ENCODE data around the gene RBP3. TPM values are rescaled to one million over a fixed set of nuclear protein-coding genes. Genes with fewer than 3 reads are reported as not detected.

RBP3 gene
- total and polyA plus RNA-seq, 2 donors (not counting 3 experiments of a cell fraction or from before 2014, with no cell fraction given) = not detected

DNA sequence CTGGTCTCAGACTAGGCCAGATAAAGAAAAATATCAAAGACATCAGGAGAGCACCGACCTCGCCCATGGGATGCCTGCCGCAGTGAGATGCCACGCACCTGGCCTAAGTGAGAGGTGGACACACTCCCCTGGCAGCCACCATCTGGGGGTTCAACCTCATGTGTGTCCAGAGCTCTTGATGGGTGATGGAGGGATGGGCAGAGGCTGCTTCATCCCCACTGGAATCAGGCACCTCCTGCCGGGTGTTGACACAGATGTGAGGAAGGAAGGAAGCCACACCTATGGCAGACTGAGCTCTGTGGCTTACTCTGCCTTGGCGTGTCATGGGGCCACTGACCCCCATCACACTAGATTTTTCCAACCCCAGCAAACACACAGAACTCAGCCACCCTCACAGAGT lies 24.6 kb downstream of the RBP3 start:
- Histone ChIP-seq H3K4me1 (ENCODE audit: control insufficient read depth, extremely low read depth, insufficient read depth, low read length) (no peaks in the 10 kb centered on the region), H3K36me3 (ENCODE audit: control insufficient read depth in 2 of 2, extremely low read depth in 1 of 2, insufficient read depth in 2 of 2, low read length in 2 of 2) (no peaks in the 10 kb centered on the region), H3K27ac (ENCODE audit: insufficient read depth, low read depth, low read length) (no peak overlapping the region), H3K9me3 (replicated peaks; ENCODE audit: control insufficient read depth, insufficient read depth, low read length) (no peaks in the 10 kb centered on the region), H3K27me3 (ENCODE audit: control insufficient read depth in 2 of 2, insufficient read depth in 2 of 2, low read length in 2 of 2) (peaks cover 6 to 7% of the 10 kb centered on the region in 2 experiments), H3K9ac (replicated peaks; ENCODE audit: extremely low read depth, insufficient read depth, low read length) (no peak overlapping the region), H3K4me3 (replicated peaks in 1 of 3; ENCODE audit: insufficient read depth in 1 of 3, low read depth in 1 of 3, low read length in 3 of 3) (no peak overlapping the region), H3K79me2 (ENCODE audit: control insufficient read depth, insufficient read depth, low read length) (no peaks in the 10 kb centered on the region), H3K4me2 (ENCODE audit: insufficient read depth, low read length) (no peak overlapping the region), H3K9me1 (replicated peaks; ENCODE audit: control insufficient read depth, extremely low read depth, insufficient read depth, low read length) (no peaks in the 10 kb centered on the region), H4K20me1 (replicated peaks; ENCODE audit: control insufficient read depth, extremely low read depth, insufficient read depth, low read length) (no peaks in the 10 kb centered on the region), H2AFZ (ENCODE audit: low read depth, low read length) (no peak overlapping the region)
- BruUV-seq (replicated peaks) = no TSS peak
- FAIRE-seq = no peak
- dilution Hi-C loops (cut with MboI; ENCODE audit: extremely low pct_ligation_motif_present, low sequenced_read_pairs) = no loop called here
- ChIA-PET CTCF (interaction anchor here (1.9 kb wide), 1 partner anchor 9 kb away, joined by 4 read pairs; no protein-coding TSS in a partner anchor), POLR2A (no interaction called here)
- no peak for DNase-seq (ENCODE audit: low read depth, low spot score)
- no peak for TF ChIP-seq POLR2A (IDR thresholded peaks at IDR 0.05; ENCODE audit: low read depth, low read length)
- TF ChIP-seq JUN (IDR thresholded peaks at IDR 0.05; ENCODE audit: borderline replicate concordance, insufficient read depth, insufficient read length, low read depth) = no peak
- no peak for TF ChIP-seq GATA2 (IDR thresholded peaks at IDR 0.05; ENCODE audit: insufficient read depth, insufficient read length, low read depth, low read length)
- no peak for TF ChIP-seq POLR2AphosphoS5 (IDR thresholded peaks at IDR 0.05; ENCODE audit: insufficient read depth, low read depth, low read length)
- TF ChIP-seq, protein P1, sequence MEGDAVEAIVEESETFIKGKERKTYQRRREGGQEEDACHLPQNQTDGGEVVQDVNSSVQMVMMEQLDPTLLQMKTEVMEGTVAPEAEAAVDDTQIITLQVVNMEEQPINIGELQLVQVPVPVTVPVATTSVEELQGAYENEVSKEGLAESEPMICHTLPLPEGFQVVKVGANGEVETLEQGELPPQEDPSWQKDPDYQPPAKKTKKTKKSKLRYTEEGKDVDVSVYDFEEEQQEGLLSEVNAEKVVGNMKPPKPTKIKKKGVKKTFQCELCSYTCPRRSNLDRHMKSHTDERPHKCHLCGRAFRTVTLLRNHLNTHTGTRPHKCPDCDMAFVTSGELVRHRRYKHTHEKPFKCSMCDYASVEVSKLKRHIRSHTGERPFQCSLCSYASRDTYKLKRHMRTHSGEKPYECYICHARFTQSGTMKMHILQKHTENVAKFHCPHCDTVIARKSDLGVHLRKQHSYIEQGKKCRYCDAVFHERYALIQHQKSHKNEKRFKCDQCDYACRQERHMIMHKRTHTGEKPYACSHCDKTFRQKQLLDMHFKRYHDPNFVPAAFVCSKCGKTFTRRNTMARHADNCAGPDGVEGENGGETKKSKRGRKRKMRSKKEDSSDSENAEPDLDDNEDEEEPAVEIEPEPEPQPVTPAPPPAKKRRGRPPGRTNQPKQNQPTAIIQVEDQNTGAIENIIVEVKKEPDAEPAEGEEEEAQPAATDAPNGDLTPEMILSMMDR (IDR thresholded peaks at IDR 0.05; ENCODE audit: extremely low read depth in 1 of 2, insufficient read depth in 1 of 2, low read depth in 1 of 2, low read length in 2 of 2) = no peak
- TF ChIP-seq, protein P2, sequence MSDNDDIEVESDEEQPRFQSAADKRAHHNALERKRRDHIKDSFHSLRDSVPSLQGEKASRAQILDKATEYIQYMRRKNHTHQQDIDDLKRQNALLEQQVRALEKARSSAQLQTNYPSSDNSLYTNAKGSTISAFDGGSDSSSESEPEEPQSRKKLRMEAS (IDR thresholded peaks at IDR 0.05; ENCODE audit: insufficient read depth, insufficient read length) = no peak
- TF ChIP-seq EZH2 (IDR thresholded peaks at IDR 0.05; ENCODE audit: borderline replicate concordance, low read depth, low read length, severe bottlenecking) = no peak
- no peak for TF ChIP-seq MYC (IDR thresholded peaks at IDR 0.05; ENCODE audit: low read depth, low read length)
- TF ChIP-seq FOS (IDR thresholded peaks at IDR 0.05; ENCODE audit: borderline replicate concordance, insufficient read depth, low read length) = no peak
- intact Hi-C loops (cut with micrococcal nuclease) = no loop called here

Measured in endothelial cell of umbilical vein (primary cell).